H1 (cell line): ENCODE measurements around the gene BEX2. TPM values are rescaled to one million over a fixed set of nuclear protein-coding genes. Genes with fewer than 3 reads are reported as not detected.

Experiments used
- CTCF ChIA-PET: fragments of 300-600 bp; sonication (Branson Sonifier 250); formaldehyde crosslinking; loops from one replicate; lab custom pipeline; 2021; ENCODE audit not compliant: partially characterized antibody; lab: Charles Lee
- POLR2A ChIA-PET: fragments of 300-600 bp; sonication (Branson Sonifier 250); formaldehyde crosslinking; loops from one replicate; lab custom pipeline; 2021; ENCODE audit warnings: inconsistent platforms; ENCODE audit not compliant: partially characterized antibody; lab: Charles Lee
- DNase-seq, 2 experiments: peaks; one replicate each; pipeline versions ENCODE4 v3.0.0 to v3.0.0-alpha.2; 2010 to 2022; ENCODE audit warnings: low spot score in 2 of 2, low read depth in 1 of 2, mixed read lengths in 1 of 2
- FAIRE-seq: peaks from 2 replicates; lab custom pipeline; 2011; peaks lifted over from hg19 to GRCh38; lab: Jason Lieb, UNC
- H2AFZ ChIP-seq: 2 replicates; pipeline ENCODE4 v1.8.1; 2012; ENCODE audit warnings: low read length, inconsistent platforms
- H2AK5ac ChIP-seq: 2 replicates; pipeline ENCODE4 v1.6.1; 2013; ENCODE audit warnings: low read depth, low read length
- H2BK120ac ChIP-seq: replicated peaks from 2 replicates; pipeline ENCODE3; 2013; ENCODE audit warnings: low read depth, low read length, inconsistent platforms
- H2BK12ac ChIP-seq: 2 replicates; pipeline ENCODE4 v1.6.1; 2013; ENCODE audit warnings: low read depth, low read length
- H2BK15ac ChIP-seq: 2 replicates; pipeline ENCODE4 v1.6.1; 2013; ENCODE audit warnings: low read length
- H2BK20ac ChIP-seq: 2 replicates; pipeline ENCODE4 v1.6.1; 2013; ENCODE audit warnings: low read length
- H2BK5ac ChIP-seq: 2 replicates; pipeline ENCODE4 v1.6.1; 2013; ENCODE audit warnings: low read depth, low read length
- H3K14ac ChIP-seq: 2 replicates; pipeline ENCODE4 v1.6.1; 2013; ENCODE audit warnings: inconsistent platforms; ENCODE audit not compliant: insufficient read length
- H3K18ac ChIP-seq: 2 replicates; pipeline ENCODE4 v1.6.1; 2013; ENCODE audit warnings: low read length; ENCODE audit errors: extremely low read depth
- H3K23ac ChIP-seq: 2 replicates; pipeline ENCODE4 v1.6.1; 2013; ENCODE audit warnings: inconsistent platforms; ENCODE audit not compliant: insufficient read length
- H3K23me2 ChIP-seq: 2 replicates; pipeline ENCODE4 v1.6.1; 2013; ENCODE audit warnings: low read depth, low read length
- H3K27ac ChIP-seq: 2 replicates; pipeline ENCODE4 v1.6.1; 2011; ENCODE audit warnings: low read depth, low read length, inconsistent platforms
- H3K27me3 ChIP-seq, 4 experiments: replicated peaks in 1 of 4; 1 replicate in 1 of 4; 2 replicates in 3 of 4; pipeline versions ENCODE4 v1.6.1 to v1.8.1; 2011 to 2013; ENCODE audit warnings: low read length in 3 of 4, mild to moderate bottlenecking in 3 of 4, inconsistent platforms in 2 of 4, mixed read lengths in 2 of 4, moderate library complexity in 1 of 4; ENCODE audit not compliant: control insufficient read depth in 3 of 4, insufficient read depth in 3 of 4; ENCODE audit errors: extremely low read depth in 1 of 4
- H3K36me3 ChIP-seq, 4 experiments: 2 replicates each; pipeline versions ENCODE4 v1.6.1 to v1.8.1; 2011 to 2013; ENCODE audit warnings: mild to moderate bottlenecking in 4 of 4, low read length in 3 of 4, moderate library complexity in 2 of 4, control low read depth in 1 of 4, inconsistent platforms in 1 of 4; ENCODE audit not compliant: insufficient read depth in 4 of 4, control insufficient read depth in 2 of 4
- H3K4ac ChIP-seq: replicated peaks from 2 replicates; pipeline ENCODE3; 2013; ENCODE audit warnings: low read length, low read depth, mixed read lengths, inconsistent platforms; ENCODE audit not compliant: insufficient read length
- H3K4me1 ChIP-seq, 4 experiments: replicated peaks in 1 of 4; 1 replicate in 1 of 4; 2 replicates in 3 of 4; pipeline versions ENCODE4 v1.6.1 to v1.8.1; 2011 to 2013; ENCODE audit warnings: low read length in 3 of 4, inconsistent platforms in 2 of 4, mixed read lengths in 1 of 4; ENCODE audit not compliant: insufficient read depth in 4 of 4, control insufficient read depth in 3 of 4
- H3K4me2 ChIP-seq, 2 experiments: 2 replicates each; pipeline versions ENCODE4 v1.6.1 to v1.8.1; 2011 to 2013; ENCODE audit warnings: low read depth in 2 of 2, low read length in 2 of 2, control low read depth in 1 of 2, inconsistent platforms in 1 of 2, mild to moderate bottlenecking in 1 of 2; ENCODE audit not compliant: insufficient read depth in 1 of 2
- H3K4me3 ChIP-seq, 4 experiments: fragments of 200-600, 300-600 bp in 1 of 4; sonication (generic), shearing (Covaris generic), sonication (Bioruptor Twin) in 1 of 4; 2 replicates each; pipeline versions ENCODE4 v1.5.1 to v1.8.1; 2011 to 2016; ENCODE audit warnings: low read length in 4 of 4, low read depth in 3 of 4, control low read depth in 2 of 4, inconsistent platforms in 2 of 4, mild to moderate bottlenecking in 2 of 4, mixed read lengths in 1 of 4, moderate library complexity in 1 of 4; ENCODE audit not compliant: insufficient read depth in 2 of 4; ENCODE audit errors: extremely low read depth in 1 of 4
- H3K56ac ChIP-seq: replicated peaks from 2 replicates; pipeline ENCODE3; 2013; ENCODE audit warnings: low read depth, mild to moderate bottlenecking, mixed read lengths, low read length, inconsistent platforms; ENCODE audit not compliant: insufficient read length
- H3K79me1 ChIP-seq: 2 replicates; pipeline ENCODE4 v1.6.1; 2013; ENCODE audit warnings: low read depth, low read length, control low read depth
- H3K79me2 ChIP-seq, 2 experiments: 2 replicates each; pipeline versions ENCODE4 v1.6.1 to v1.8.1; 2012 to 2013; ENCODE audit warnings: low read length in 2 of 2, mild to moderate bottlenecking in 2 of 2, inconsistent platforms in 1 of 2; ENCODE audit not compliant: insufficient read depth in 2 of 2, control insufficient read depth in 1 of 2
- H3K9ac ChIP-seq, 4 experiments: replicated peaks in 1 of 4; 1 replicate in 1 of 4; 2 replicates in 3 of 4; pipeline versions ENCODE4 v1.6.1 to v1.8.1; 2011 to 2013; ENCODE audit warnings: low read depth in 3 of 4, low read length in 3 of 4, control low read depth in 2 of 4, mild to moderate bottlenecking in 2 of 4, moderate library complexity in 2 of 4, inconsistent platforms in 1 of 4; ENCODE audit errors: extremely low read depth in 1 of 4
- H3K9me3 ChIP-seq, 2 experiments: 2 replicates each; pipeline versions ENCODE4 v1.6.1 to v1.8.1; 2012 to 2013; ENCODE audit warnings: mild to moderate bottlenecking in 2 of 2, moderate library complexity in 2 of 2, control low read depth in 1 of 2, inconsistent platforms in 1 of 2, low read depth in 1 of 2, low read length in 1 of 2, mixed read lengths in 1 of 2; ENCODE audit not compliant: insufficient read depth in 2 of 2
- H4K20me1 ChIP-seq, 2 experiments: replicated peaks in 1 of 2; 2 replicates each; pipeline versions ENCODE3 to v1.8.1; 2011 to 2013; ENCODE audit warnings: inconsistent platforms in 2 of 2, low read length in 2 of 2, mild to moderate bottlenecking in 1 of 2; ENCODE audit not compliant: insufficient read depth in 2 of 2, control insufficient read depth in 1 of 2
- H4K5ac ChIP-seq: 2 replicates; pipeline ENCODE4 v1.6.1; 2013; ENCODE audit warnings: low read length, low read depth, mixed read lengths, inconsistent platforms; ENCODE audit not compliant: insufficient read length
- H4K8ac ChIP-seq: 2 replicates; pipeline ENCODE4 v1.8.0; 2013; ENCODE audit warnings: mild to moderate bottlenecking, moderate library complexity, low read length, inconsistent platforms; ENCODE audit not compliant: insufficient read depth; ENCODE audit errors: extremely low read depth
- H4K91ac ChIP-seq: replicated peaks from 2 replicates; pipeline ENCODE3; 2013; ENCODE audit warnings: low read length, mixed read lengths, inconsistent platforms; ENCODE audit not compliant: insufficient read length
- BRCA1 ChIP-seq: IDR thresholded peaks from 2 replicates; pipeline ENCODE4 v1.6.1; 2012; ENCODE audit warnings: low read depth, low read length, improper control_type of control experiment
- CREB1 ChIP-seq: IDR thresholded peaks from 2 replicates; pipeline ENCODE4 v1.6.1; 2012; ENCODE audit warnings: inconsistent platforms
- JUN ChIP-seq: IDR thresholded peaks from 2 replicates; pipeline ENCODE4 v1.6.1; 2011; ENCODE audit warnings: low read depth, mild to moderate bottlenecking, improper control_type of control experiment, low read length
- NANOG ChIP-seq: IDR thresholded peaks from 2 replicates; pipeline ENCODE4 v1.6.1; 2011; ENCODE audit warnings: low read length, low read depth, mild to moderate bottlenecking, inconsistent platforms; ENCODE audit not compliant: insufficient read depth, poor library complexity, severe bottlenecking
- WGBS, 2 experiments: shearing (Covaris generic) in 1 of 2; methylation state at CpG; one replicate each; pipeline versions ENCODE4 v1.1.6 to v1.1.7; 2013 to 2015; ENCODE audit warnings: low lambda C conversion rate in 2 of 2, mixed read lengths in 2 of 2, inconsistent platforms in 1 of 2, low coverage in 1 of 2, missing lambda C conversion rate in 1 of 2; ENCODE audit not compliant: insufficient replicate concordance in 2 of 2, insufficient coverage in 1 of 2, insufficient read length in 1 of 2; ENCODE audit errors: extremely low coverage in 1 of 2, missing lambda C conversion rate in 1 of 2; 5-methylcytosine and 5-hydroxymethylcytosine counted together
- polyA plus RNA-seq, 7 experiments: library from polyadenylated mRNA; depleted of rRNA in 3 of 7; stranded (reverse) in 5 of 7; unstranded in 2 of 7; fragments of >200 nt in 5 of 7; fragments of 200-250 nt in 2 of 7; gene quantifications; 1 replicate in 5 of 7; 2 replicates in 1 of 7; 4 replicates in 1 of 7; pipeline versions ENCODE4 v1.2.1 to v1.2.3, GENCODE V29; 2011 to 2013; ENCODE audit warnings: missing spikeins in 2 of 7, mixed read lengths in 2 of 7
- total RNA-seq: library from RNA; stranded (reverse); fragmentation: NEBNext Ultra II Directional; extraction: Animal tissue kit (Norgen Biotek cat#: 25700); gene quantifications from 2 replicates; pipeline ENCODE4 v1.2.1, GENCODE V29; 2021

BEX2 gene
- total and polyA plus RNA-seq, 2 of the 8 experiments (the other 6 are each of a cell fraction or from before 2014, with no cell fraction given), result 53.8 to 60.2 TPM

DNA sequence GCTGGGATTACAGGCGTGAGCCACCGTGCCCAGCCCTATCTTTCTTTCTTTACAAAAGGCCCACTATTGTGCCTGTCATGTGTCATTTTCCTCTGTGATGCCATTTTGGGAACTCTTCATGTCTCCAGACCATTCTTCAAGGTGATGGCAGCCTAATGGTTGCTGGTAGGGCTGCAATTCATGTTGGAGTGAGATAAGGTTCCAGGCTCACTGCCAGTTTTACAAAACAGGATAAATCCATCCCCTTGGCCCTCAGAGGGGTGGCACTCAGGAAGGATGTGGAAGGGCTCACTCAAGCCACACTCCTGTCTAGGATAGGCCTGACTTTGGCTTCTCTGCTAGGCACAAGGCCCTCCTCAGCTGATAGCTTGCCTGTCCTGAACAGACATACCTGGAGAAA, 49.3 kb upstream of the BEX2 start:
- no peak overlapping the region for H3K56ac ChIP-seq
- H3K79me1 ChIP-seq, result no peaks in the 10 kb centered on the region
- H2BK20ac ChIP-seq, result no peak overlapping the region
- no peak overlapping the region for H4K91ac ChIP-seq
- no peaks in the 10 kb centered on the region for H4K20me1 ChIP-seq
- H3K79me2 ChIP-seq, result peaks cover 0 to 5% of the 10 kb centered on the region in 2 experiments; a peak in 1 of 4 replicates
- H4K8ac ChIP-seq, result no peak overlapping the region
- no peak overlapping the region for H2BK15ac ChIP-seq
- POLR2A ChIA-PET, result no interaction called here
- H2BK120ac ChIP-seq, result no peak overlapping the region
- H3K9ac ChIP-seq, result no peak overlapping the region
- no peaks in the 10 kb centered on the region for H3K9me3 ChIP-seq
- no peak overlapping the region for H3K18ac ChIP-seq
- no peak overlapping the region for H4K5ac ChIP-seq
- H2BK12ac ChIP-seq, result no peak overlapping the region
- no peak overlapping the region for H3K27ac ChIP-seq
- H3K23me2 ChIP-seq, result no peaks in the 10 kb centered on the region; the same call in 1 of the 2 replicates
- H3K27me3 ChIP-seq, result no peaks in the 10 kb centered on the region
- H3K4me1 ChIP-seq, result no peaks in the 10 kb centered on the region
- FAIRE-seq, result no peak
- no CpG with 5 or more reads among the region's 2 CpGs for WGBS, 2 experiments
- H3K14ac ChIP-seq, result no peak overlapping the region
- H2BK5ac ChIP-seq, result no peak overlapping the region
- no peak overlapping the region for H3K4me3 ChIP-seq
- H3K36me3 ChIP-seq, result peaks cover 0 to 9% (median 0%) of the 10 kb centered on the region in 4 experiments; a peak in 1 of 8 replicates
- H3K4me2 ChIP-seq, result no peak overlapping the region
- no peak overlapping the region for H3K23ac ChIP-seq
- DNase-seq, result no peak
- H2AK5ac ChIP-seq, result no peak overlapping the region
- CTCF ChIA-PET, result no interaction called here
- H3K4ac ChIP-seq, result no peak overlapping the region
- H2AFZ ChIP-seq, result no peak overlapping the region
- TF ChIP-seq NANOG (no peak), JUN (no peak), CREB1 (no peak), BRCA1 (no peak)
